ENCODE measurements around the gene MYCN.

MYCN gene

GRCh38 chr2:15931319-15931890 is 8.9 kb upstream of the MYCN start:
- DNase-seq (ENCODE audit: low read depth): no peak

GRCh38 chr2:15931950-15932349 is 8.4 kb upstream of the MYCN start:
- DNase-seq (ENCODE audit: low read depth): no peak

DNA sequence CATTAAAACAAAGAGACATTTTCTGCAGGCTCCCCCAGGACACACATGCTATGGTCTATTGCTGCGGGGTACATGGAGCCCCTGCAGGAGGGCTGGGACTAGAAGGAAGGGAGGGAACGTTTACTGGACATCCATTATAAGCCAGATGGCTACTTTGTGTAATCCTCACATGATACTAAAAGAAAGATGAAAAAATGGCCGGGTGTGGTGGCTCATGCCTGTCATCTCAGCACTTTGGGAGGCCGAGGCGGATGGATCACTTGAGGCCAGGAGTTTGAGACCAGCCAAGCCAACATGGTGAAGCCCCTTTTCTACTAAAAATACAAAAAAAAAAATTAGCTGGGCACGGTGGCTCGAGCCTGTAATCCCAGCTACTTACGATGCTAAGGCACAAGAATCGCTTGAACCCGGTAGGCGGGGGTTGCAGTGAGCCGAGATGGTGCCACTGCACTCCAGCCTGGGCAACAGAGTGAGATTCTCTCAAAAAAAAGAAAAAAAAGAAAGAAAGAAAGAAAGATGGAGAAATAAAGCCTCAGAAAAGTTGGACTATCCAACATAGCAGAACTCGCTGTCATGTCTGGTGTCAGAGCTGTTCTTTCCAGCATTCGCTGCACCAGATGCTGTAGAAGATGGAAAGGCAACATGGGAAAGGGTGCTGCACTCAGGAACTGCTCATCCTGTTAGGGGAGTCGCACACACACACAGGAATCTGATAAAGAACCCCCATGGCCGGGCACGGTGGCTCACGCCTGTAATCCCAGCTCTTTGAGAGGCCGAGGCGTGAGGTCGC is 7.8 kb upstream of the MYCN start:
- DNase-seq (ENCODE audit: low read depth): no peak

DNA sequence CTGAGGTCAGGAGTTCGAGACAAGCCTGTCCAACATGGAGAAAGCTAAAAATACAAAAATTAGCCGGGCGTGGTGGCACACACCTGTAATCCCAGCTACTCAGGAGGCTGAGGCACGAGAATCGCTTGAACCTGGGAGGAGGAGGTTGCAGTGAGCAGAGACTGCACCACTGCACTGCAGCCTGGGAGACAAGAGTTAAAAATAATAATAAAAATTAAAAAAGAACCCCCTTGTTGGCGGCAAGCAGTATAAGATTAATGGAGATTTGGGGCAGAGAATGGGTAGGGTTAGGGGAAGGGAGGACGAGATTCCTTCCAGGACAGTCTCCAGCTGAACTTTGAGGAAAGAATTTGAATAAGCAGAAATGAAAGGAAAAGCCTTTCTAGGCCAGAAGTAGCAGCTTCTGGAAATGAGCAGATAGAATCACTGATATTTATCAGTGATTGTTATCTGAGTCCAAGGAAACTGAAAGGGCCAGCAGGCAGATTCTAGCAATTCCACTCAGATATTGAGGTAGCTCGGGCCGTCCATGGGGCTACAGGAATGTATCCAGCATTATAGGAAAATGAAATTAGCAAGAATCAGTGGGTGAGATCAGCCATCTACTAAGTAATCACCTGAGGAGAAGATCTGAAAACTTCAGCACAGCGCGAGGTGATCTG is 7.0 kb upstream of the MYCN start:
- no peak for DNase-seq (ENCODE audit: low read depth)

- DNase-seq (ENCODE audit: low read depth): no peak
Measured at GRCh38 chr2:15934291-15934945, 5.9 kb upstream of the MYCN start.

GRCh38 chr2:15935189-15935588 is 5.2 kb upstream of the MYCN start:
- DNase-seq (ENCODE audit: low read depth): no peak

DNA sequence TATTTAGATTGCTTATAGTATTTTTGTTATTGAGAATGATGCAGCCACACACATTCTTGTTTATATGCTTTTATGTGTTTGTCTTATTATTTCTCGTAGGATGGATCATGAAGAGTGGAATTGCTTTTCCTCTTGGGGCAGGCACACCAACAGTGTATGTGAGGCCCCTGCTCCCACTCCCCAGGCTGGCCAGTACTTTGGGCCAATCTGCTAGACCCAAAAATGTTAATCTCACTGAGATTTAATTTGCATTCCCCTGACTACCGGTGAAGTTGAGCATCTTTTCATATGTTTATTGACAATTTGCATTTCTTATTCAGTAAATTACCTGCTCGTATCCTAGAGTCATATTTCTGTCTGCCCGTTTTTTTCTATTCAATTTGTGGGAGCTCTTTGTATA is 4.7 kb upstream of the MYCN start:
- DNase-seq (ENCODE audit: low read depth): no peak

- DNase-seq (ENCODE audit: low read depth): no peak
Measured at GRCh38 chr2:15936277-15937104, 3.9 kb upstream of the MYCN start.

GRCh38 chr2:15937105-15937881 is 3.1 kb upstream of the MYCN start:
- DNase-seq (ENCODE audit: low read depth): no peak

GRCh38 chr2:15937882-15938802 is 2.2 kb upstream of the MYCN start:
- DNase-seq (ENCODE audit: low read depth): no peak

GRCh38 chr2:15938803-15939555 is 1.4 kb upstream of the MYCN start:
- DNase-seq (ENCODE audit: low read depth): no peak

GRCh38 chr2:15939556-15939853 is 845 bp upstream of the MYCN start:
- no peak for DNase-seq (ENCODE audit: low read depth)

- DNase-seq (ENCODE audit: low read depth): no peak
Measured at GRCh38 chr2:15940661-15941480, 521 bp downstream of the MYCN start.

GRCh38 chr2:15941481-15941850 is 1.1 kb downstream of the MYCN start:
- DNase-seq (ENCODE audit: low read depth): no peak

DNA sequence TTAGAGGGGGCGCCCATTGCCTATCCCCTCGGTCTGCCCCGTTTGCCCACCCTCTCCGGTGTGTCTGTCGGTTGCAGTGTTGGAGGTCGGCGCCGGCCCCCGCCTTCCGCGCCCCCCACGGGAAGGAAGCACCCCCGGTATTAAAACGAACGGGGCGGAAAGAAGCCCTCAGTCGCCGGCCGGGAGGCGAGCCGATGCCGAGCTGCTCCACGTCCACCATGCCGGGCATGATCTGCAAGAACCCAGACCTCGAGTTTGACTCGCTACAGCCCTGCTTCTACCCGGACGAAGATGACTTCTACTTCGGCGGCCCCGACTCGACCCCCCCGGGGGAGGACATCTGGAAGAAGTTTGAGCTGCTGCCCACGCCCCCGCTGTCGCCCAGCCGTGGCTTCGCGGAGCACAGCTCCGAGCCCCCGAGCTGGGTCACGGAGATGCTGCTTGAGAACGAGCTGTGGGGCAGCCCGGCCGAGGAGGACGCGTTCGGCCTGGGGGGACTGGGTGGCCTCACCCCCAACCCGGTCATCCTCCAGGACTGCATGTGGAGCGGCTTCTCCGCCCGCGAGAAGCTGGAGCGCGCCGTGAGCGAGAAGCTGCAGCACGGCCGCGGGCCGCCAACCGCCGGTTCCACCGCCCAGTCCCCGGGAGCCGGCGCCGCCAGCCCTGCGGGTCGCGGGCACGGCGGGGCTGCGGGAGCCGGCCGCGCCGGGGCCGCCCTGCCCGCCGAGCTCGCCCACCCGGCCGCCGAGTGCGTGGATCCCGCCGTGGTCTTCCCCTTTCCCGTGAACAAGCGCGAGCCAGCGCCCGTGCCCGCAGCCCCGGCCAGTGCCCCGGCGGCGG is 1.7 kb downstream of the MYCN start:
- DNase-seq (ENCODE audit: low read depth): no peak

DNA sequence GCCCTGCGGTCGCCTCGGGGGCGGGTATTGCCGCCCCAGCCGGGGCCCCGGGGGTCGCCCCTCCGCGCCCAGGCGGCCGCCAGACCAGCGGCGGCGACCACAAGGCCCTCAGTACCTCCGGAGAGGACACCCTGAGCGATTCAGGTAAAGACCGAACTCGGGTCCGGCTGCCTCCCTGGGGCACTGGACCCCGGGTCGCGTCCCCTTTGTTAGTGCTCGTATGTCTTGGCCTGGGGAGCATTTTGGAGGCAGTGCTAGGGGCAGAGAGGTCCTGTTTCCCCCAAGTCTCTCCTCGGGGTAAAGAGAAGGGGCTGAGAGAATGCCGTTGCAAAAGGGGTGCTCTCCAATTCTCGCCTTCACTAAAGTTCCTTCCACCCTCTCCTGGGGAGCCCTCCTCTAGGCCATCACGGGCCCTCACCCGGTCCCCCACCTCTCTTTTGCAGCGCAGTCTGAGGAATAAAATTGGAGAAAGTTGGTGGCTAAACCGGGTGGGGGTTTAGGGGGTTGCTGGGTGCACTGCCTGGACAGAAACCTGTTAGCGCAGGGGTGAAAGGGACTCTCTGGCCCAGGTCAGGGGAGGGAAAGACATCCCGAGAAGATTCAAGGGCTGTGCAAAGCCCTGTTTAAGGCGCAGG is 2.5 kb downstream of the MYCN start:
- DNase-seq (ENCODE audit: low read depth): no peak

All from GM04503 (cell line).